Erythroblast (primary cell): ENCODE results near the gene NEK5.

Experiments
- GATA1 ChIP-seq: IDR thresholded peaks from 2 replicates; pipeline ENCODE4 v1.6.1; 2011; ENCODE audit warnings: low read depth, mild to moderate bottlenecking, control low read depth, low read length, moderate library complexity
- POLR2A ChIP-seq: IDR thresholded peaks from 2 replicates; pipeline ENCODE4 v1.6.1; 2011; ENCODE audit warnings: mild to moderate bottlenecking, low read length

DNA sequence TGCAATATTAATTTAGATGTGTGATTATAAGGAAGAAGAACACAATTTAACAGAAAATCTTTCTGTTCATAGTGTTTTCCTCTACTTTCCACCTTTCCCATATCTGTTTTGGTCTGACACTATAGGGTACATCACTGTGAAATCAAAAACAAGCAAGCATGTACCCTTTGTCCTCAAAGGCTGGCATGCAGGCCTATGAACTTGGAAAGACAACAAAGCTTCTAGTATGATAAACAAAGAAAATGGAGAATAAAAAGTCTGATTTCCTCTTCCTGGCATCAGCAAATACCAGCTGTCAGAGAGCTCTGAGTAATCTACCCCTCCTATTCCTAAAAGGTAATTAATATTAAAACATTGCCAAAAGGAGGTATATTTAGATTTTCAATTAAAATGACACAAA lies 36.1 kb upstream of the NEK5 start:
- TF ChIP-seq POLR2A (no peak), GATA1 (no peak)
